Putamen (tissue), 1 donor: ENCODE results near the gene ZNF775.

ENCODE experiments used
- DNase-seq: peaks from one replicate; pipeline ENCODE4 v3.0.0-alpha.2; 2016; ENCODE audit warnings: low spot score

Gene ZNF775

GRCh38 chr7:150346922-150347321 lies 32.2 kb upstream of the ZNF775 start:
- no peak for DNase-seq

- no peak for DNase-seq
These were observed 27.4 kb upstream of the ZNF775 start for GRCh38 chr7:150351587-150352194.

GRCh38 chr7:150355666-150356059 lies 23.5 kb upstream of the ZNF775 start:
- no peak for DNase-seq

- DNase-seq, result no peak
These were observed 22.7 kb upstream of the ZNF775 start for GRCh38 chr7:150356265-150356897.

GRCh38 chr7:150357270-150357669 lies 21.9 kb upstream of the ZNF775 start:
- no peak for DNase-seq

- DNase-seq, result no peak
These were observed 21.2 kb upstream of the ZNF775 start for GRCh38 chr7:150357771-150358427.

GRCh38 chr7:150358433-150358832 lies 20.7 kb upstream of the ZNF775 start:
- DNase-seq, result no peak

- DNase-seq, result no peak
These were observed 20.0 kb upstream of the ZNF775 start for GRCh38 chr7:150358988-150359621.

GRCh38 chr7:150359622-150360362 lies 19.3 kb upstream of the ZNF775 start:
- DNase-seq, result no peak

- DNase-seq, result no peak
These were observed 18.6 kb upstream of the ZNF775 start for GRCh38 chr7:150360363-150361058.

GRCh38 chr7:150361402-150361801 lies 17.7 kb upstream of the ZNF775 start:
- DNase-seq, result no peak

- DNase-seq, result no peak
These were observed 17.1 kb upstream of the ZNF775 start for GRCh38 chr7:150361807-150362621.

GRCh38 chr7:150363370-150363769 lies 15.8 kb upstream of the ZNF775 start:
- no peak for DNase-seq

- DNase-seq, result no peak
These were observed 15.3 kb upstream of the ZNF775 start for GRCh38 chr7:150363872-150364271.

- DNase-seq, result no peak
These were observed 13.9 kb upstream of the ZNF775 start for GRCh38 chr7:150365194-150365593.

- no peak for DNase-seq
These were observed 13.3 kb upstream of the ZNF775 start for GRCh38 chr7:150365673-150366398.

- no peak for DNase-seq
These were observed 11.4 kb upstream of the ZNF775 start for GRCh38 chr7:150367677-150368095.

- DNase-seq, result peak; percentile 88
These were observed 10.8 kb upstream of the ZNF775 start, which contains the start of gene REPIN1 for GRCh38 chr7:150368096-150368883. Gene REPIN1, plus strand, starts transcription at chr7:150368822. Its CDS starts 890 bp downstream, at chr7:150369712.
